HG02798 (cell line): Measurements from ENCODE around the gene SMAD3.
"Not testable (repeated sequence)": the region's sequence is repeated elsewhere in the genome, so short reads cannot be mapped to it uniquely, and the experiment has no call there.

Experiments
- ATAC-seq: cut with Tn5 transposase; IDR thresholded peaks from one replicate; pipeline ENCODE4 v1.9.1; 2021; ENCODE audit warnings: mild to moderate bottlenecking; ENCODE audit not compliant: unreplicated experiment, poor library complexity

The SMAD3 gene

GRCh38 chr15:67107014-67107812, 41.8 kb downstream of the SMAD3 start:
- ATAC-seq: no peak

DNA sequence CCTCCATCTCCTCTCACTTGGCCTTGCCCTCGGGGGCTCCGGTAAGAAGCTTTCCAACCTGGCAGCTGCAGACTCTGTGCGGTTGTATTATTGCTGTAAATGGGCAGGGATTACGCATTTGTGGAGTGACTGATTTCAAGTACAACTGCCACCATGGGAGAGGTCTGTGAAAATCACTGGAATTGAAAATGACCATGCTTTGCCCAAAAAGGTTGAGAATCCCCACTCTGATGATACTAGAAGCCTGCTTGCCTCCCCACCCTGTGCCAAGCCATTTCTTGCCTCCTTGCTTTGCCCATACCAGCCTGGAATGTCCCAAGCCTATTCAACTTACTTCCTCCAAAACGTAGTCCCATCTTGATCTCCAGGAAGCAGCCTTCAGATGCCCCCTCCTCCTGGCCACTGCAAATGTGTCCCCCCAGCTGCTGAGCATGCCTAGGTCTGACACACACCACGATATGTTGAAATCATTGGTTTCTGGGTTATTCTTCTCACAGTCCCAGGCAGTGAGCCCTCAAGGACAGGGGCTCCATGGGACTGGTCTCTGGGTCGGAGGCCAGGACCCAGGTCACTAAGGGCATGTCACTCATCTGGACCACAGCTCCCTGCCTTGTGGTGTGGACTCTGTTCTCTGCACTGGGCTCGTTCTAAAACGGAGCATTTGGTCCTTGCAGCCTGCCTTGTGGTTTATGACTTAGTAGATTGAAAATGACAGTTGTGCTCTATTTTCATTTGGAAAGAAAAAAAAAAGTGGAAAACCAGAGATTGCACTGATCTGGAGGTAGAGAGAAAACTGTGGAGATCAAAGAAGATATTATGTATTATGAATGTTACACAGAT, 42.9 kb downstream of the SMAD3 start:
- no peak for ATAC-seq

- ATAC-seq: peak; percentile 51
These were observed 44.0 kb downstream of the SMAD3 start for GRCh38 chr15:67109141-67110034.

DNA sequence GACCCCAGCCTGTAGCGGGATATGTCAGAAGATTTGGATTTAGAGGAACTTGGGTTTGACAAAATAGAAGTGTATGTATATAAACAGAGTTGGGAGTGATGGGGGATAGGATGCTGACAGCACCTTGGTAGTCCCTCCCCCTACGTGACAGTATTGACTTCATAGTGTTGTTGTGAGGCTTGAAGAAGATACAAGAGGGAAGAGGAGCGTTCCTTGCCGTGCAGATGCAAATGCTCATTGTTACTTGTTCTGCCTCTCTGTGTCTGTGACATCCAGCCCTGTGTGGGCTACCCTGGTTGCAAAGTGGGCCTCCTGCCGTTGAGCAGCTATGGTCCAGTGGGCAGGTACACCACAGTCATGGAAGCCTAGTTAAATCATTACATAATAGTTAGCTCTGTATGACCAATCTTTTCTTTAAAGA, 45.0 kb downstream of the SMAD3 start:
- ATAC-seq: no peak

GRCh38 chr15:67110958-67111864, 45.8 kb downstream of the SMAD3 start:
- ATAC-seq: no peak

GRCh38 chr15:67114046-67114445, 48.6 kb downstream of the SMAD3 start:
- no peak for ATAC-seq

GRCh38 chr15:67114846-67115585, 49.6 kb downstream of the SMAD3 start:
- ATAC-seq: no peak

DNA sequence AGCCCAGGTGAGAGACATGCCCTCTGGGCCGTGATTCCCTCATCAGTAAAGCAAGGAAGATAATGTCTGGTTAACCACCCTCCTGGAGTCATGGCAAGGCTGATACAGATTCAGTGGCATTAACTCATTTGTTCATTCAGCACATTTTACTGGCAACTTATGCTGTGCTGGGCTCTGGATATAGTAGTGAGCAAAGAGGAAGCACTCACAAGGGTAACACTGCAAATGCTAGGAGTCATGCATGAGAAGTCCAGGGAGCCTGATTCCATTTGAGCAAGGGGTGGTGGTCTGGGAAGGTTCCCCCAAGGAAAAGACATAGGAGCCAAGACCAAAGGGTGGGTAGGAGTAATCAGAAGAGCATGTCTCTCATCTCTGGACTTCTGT, 50.2 kb downstream of the SMAD3 start:
- ATAC-seq: no peak

GRCh38 chr15:67116742-67117141, 51.3 kb downstream of the SMAD3 start:
- ATAC-seq: no peak

DNA sequence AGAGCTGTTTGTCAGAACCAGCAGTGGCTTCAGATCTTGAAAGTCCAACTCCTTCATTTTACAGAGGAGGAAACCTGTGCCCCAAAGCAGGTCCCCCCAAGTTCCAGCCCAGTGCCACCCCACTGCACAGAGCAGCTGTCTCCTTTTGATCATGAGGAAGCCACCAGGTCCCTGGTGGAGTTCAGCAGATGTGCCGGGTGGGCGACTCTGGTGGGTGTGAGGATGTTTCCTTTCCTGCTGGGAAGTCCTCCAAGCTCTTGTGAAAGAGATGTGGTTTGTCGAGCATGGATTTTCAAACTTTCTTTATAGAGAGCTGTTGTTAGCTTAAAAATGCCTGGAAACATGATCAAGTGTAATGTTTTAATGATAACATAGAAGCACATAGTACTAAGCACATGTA, 52.0 kb downstream of the SMAD3 start:
- no peak for ATAC-seq

DNA sequence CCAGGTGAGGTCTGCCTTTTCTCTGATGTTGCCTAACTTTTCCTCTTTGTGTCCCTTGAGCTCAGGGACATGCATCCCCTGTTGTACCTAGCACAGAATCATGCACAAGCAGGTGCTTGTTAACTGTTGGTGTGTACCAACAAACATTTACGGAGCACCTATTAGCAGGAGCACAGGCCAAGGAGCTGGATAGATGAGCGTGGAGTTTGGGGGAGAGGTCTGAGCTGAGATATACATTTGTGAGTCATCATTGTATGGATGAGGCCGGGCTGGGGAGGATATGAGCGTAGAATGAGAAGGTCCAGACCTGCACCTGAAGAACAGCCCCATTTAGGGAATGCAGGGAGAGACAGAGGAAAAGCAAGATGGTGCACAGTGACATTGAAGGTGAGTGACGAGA, 53.4 kb downstream of the SMAD3 start:
- ATAC-seq: no peak

DNA sequence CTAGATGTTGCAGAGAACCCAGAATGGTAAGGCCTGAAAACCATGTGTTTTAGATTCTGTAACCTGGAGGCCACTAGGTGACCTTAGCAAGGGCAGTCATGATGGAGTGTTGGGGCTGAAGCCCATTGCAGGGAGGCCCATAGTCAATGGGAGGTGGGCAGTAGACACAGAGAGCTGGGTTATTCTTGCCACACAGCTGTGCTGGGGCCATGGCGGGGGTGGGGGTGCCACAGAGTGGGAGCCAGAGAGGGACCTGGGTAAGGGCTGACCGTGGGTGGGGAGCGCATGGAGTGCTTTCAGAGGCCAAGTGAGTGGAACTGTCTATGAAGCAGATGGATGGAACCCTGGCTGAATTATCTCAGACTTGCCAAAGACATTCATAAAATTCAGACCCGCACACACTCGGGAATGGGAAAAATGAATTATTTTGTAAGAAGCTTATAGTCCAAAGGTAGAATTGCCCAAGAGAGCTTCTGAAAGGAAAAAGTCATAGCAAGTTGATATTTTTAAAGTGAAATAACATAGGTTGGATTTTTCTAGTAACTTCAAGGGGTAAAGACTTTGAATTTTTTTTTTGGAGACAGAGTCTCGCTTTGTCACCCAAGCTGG, 53.9 kb downstream of the SMAD3 start:
- no peak for ATAC-seq

DNA sequence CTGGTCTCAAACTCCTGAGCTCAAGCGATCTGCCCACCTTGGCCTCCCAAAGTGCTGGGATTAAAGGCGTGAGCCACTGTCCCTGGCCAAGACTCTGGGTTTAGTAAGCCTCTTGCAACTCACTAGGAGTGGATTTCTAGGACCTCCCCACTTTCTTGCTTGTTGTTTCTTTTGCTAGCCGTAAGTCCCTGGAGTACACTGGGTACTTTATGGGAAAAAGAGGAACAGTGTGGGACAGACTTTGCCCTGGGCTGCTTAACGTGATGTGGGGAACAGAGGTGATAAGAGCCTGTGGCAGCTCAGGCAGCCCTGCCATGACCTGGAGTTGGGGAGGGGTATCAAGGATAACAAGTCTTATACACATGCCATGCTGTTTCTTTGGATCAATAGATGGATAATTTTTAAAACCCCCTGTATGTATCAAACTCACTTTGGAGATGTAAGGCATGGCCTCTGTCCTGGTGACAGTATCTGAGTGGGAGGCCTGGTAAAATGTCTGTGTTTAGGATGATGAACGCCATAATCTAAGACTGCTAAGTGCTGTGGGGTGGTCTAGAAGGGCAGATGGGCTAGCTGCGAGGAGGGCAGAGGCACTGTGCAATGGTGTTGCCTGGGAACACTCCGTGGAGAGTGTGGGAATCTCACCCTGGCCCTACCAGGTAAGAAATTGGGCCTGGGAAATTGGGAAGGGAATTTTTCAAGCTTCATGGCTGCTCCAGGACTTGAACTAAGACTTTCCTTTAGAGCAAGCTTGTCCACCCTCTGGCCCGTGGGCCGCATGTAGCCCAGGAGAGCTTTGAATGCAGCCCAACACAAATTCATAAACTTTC, 54.8 kb downstream of the SMAD3 start:
- no peak for ATAC-seq

GRCh38 chr15:67120839-67121643, 55.6 kb downstream of the SMAD3 start:
- ATAC-seq: peak; percentile 79

DNA sequence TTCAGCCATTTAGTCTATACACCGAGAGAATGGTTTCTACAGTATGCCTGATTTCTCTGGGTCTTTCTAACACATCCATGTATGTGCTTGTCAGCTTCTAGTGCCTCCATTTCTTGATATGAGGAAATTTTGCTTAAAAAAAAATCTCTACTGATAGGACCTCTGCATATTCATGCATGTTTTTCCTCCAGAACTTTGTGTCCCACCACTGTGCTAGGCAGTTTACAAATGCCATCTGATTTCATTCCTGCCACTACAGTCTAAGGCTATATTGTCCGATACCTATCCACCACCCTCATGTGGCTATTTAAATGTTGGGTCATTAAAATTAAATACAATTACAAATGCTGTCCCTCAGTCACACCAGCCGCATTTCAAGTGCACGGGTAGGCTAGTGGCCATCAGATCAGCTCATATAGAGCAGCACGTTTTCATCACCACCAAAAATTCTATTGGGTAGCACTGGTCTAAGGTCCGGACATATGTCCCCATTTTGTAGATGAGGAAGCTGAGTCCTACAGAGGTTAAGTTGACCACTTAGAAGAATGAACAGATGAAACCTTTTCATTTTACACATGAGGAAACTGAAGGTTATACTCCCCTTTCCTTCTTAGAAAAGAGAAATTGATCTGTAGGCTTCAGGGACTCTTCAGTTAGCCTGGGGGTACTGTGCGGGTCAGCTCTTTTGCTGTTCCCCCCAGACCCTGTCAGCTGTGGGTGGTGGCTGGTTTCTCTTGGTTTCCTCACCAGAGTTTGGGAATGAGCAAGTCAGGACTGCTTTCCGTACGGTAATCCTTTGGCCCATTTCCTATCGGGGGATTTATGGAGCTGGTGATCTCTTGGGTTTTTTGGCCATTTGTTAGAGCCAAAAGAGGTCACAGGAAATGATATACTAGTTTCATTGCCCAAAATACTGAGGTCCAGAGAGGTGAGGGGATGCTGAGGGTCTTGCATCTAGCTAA, 56.5 kb downstream of the SMAD3 start:
- ATAC-seq: no peak

DNA sequence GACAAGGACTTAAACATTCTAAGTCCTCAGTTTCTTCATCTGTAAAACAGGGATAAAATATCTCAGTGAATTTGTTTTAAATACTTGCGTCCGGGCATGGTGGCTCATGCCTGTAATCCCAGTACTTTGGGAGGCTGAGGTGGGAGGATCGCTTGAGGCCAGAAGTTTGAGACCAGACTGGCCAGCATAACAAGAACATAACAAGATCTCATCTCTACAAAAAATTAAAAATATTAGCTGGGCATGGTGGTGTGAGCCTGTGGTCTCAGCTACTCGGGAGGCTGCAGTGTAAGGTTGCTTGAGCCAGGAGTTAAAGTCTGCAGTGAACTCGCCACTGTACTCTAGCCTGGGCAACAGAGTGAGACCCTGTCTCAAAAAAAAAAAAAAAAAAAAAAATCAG, 57.4 kb downstream of the SMAD3 start:
- not testable (repeated sequence) for ATAC-seq
